ENCODE measurements around the gene SLC17A9. TPM values are rescaled to one million over a fixed set of nuclear protein-coding genes. Genes with fewer than 3 reads are reported as not detected.

SLC17A9 gene
- total and polyA plus RNA-seq, 2 of the 8 experiments (the other 6 are each of a cell fraction or from before 2014, with no cell fraction given): 23.5 to 35.2 TPM

- TF ChIP-seq POLR2A (IDR thresholded peaks at IDR 0.05; ENCODE audit: control extremely low read depth in 1 of 2, low read depth in 2 of 2, low read length in 2 of 2) (no peak), EP300 (IDR thresholded peaks at IDR 0.05; ENCODE audit: borderline replicate concordance in 1 of 2, low read depth in 2 of 2, low read length in 2 of 2) (no peak), USF2 (IDR thresholded peaks at IDR 0.05; ENCODE audit: low read length) (no peak), FOSL1 (IDR thresholded peaks at IDR 0.05; ENCODE audit: insufficient read depth, low read depth, low read length) (no peak)
These were observed 18.1 kb downstream of the SLC17A9 start (continued) for GRCh38 chr20:62970307-62971210.

Data from H1 (cell line).